Endothelial cell of umbilical vein (primary cell): ENCODE results near the gene MAML2.

Source experiments
- EZH2 ChIP-seq: IDR thresholded peaks from 2 replicates; pipeline ENCODE4 v1.6.1; 2012; ENCODE audit warnings: borderline replicate concordance, low read depth, mild to moderate bottlenecking, moderate library complexity, low read length, inconsistent platforms; ENCODE audit not compliant: severe bottlenecking
- GATA2 ChIP-seq: IDR thresholded peaks from 2 replicates; pipeline ENCODE4 v1.7.0; 2011; ENCODE audit warnings: low read depth, mild to moderate bottlenecking, moderate library complexity, mixed read lengths, low read length; ENCODE audit not compliant: insufficient read length, insufficient read depth
- JUN ChIP-seq: IDR thresholded peaks from 2 replicates; pipeline ENCODE4 v1.6.1; 2011; ENCODE audit warnings: borderline replicate concordance, low read depth; ENCODE audit not compliant: insufficient read length, insufficient read depth
- MYC ChIP-seq: IDR thresholded peaks from one replicate; pipeline ENCODE4 v1.6.1; 2011; ENCODE audit warnings: mild to moderate bottlenecking, low read depth, low read length
- POLR2A ChIP-seq: IDR thresholded peaks from 2 replicates; pipeline ENCODE4 v1.6.1; 2012; ENCODE audit warnings: low read depth, mild to moderate bottlenecking, control low read depth, low read length
- POLR2AphosphoS5 ChIP-seq: IDR thresholded peaks from 2 replicates; pipeline ENCODE4 v1.6.1; 2012; ENCODE audit warnings: low read depth, mild to moderate bottlenecking, control low read depth, low read length, moderate library complexity; ENCODE audit not compliant: insufficient read depth
- TF ChIP-seq, protein P1 (sequence below), 2 donors: IDR thresholded peaks; 1 replicate in 1 of 2; 2 replicates in 1 of 2; pipeline ENCODE4 v1.5.1; 2011; ENCODE audit warnings: low read length in 2 of 2, mild to moderate bottlenecking in 2 of 2, moderate library complexity in 2 of 2, control low read depth in 1 of 2, inconsistent platforms in 1 of 2, low read depth in 1 of 2; ENCODE audit not compliant: insufficient read depth in 1 of 2; ENCODE audit errors: extremely low read depth in 1 of 2
- TF ChIP-seq, protein P2 (sequence below): IDR thresholded peaks from 2 replicates; pipeline ENCODE4 v1.6.1; 2011; ENCODE audit not compliant: insufficient read depth, insufficient read length

DNA sequence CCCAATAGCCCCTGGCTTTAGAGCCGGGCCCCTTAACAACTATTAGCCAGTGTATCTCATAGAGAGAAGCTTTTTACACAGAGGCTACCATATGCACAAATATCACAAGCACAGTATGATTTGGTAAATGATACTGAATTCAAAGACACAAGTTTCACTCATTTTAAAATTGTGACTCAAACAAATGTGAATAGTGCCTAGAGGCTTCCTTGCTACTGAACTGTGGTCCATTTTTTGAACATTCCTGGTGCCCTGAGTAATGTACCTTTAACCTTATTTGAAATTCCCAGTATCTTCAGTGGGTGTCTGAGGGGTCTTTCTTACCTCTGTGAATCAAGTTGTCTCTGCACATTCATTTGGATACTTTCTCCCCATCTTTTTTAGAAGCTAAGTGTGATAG is 156.2 kb downstream of the MAML2 start:
- TF ChIP-seq, protein P1, sequence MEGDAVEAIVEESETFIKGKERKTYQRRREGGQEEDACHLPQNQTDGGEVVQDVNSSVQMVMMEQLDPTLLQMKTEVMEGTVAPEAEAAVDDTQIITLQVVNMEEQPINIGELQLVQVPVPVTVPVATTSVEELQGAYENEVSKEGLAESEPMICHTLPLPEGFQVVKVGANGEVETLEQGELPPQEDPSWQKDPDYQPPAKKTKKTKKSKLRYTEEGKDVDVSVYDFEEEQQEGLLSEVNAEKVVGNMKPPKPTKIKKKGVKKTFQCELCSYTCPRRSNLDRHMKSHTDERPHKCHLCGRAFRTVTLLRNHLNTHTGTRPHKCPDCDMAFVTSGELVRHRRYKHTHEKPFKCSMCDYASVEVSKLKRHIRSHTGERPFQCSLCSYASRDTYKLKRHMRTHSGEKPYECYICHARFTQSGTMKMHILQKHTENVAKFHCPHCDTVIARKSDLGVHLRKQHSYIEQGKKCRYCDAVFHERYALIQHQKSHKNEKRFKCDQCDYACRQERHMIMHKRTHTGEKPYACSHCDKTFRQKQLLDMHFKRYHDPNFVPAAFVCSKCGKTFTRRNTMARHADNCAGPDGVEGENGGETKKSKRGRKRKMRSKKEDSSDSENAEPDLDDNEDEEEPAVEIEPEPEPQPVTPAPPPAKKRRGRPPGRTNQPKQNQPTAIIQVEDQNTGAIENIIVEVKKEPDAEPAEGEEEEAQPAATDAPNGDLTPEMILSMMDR (IDR thresholded peaks at IDR 0.05; ENCODE audit: extremely low read depth in 1 of 2, insufficient read depth in 1 of 2, low read depth in 1 of 2, low read length in 2 of 2) = no peak
- no peak for TF ChIP-seq EZH2
- TF ChIP-seq POLR2A = no peak
- no peak for TF ChIP-seq MYC
- TF ChIP-seq JUN = no peak
- TF ChIP-seq GATA2 = no peak
- no peak for TF ChIP-seq POLR2AphosphoS5
- TF ChIP-seq, protein P2, sequence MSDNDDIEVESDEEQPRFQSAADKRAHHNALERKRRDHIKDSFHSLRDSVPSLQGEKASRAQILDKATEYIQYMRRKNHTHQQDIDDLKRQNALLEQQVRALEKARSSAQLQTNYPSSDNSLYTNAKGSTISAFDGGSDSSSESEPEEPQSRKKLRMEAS = no peak
